ENCODE data around the gene GNL1.
"Not testable (repeated sequence)": the region's sequence is repeated elsewhere in the genome, so short reads cannot be mapped to it uniquely, and the experiment has no call there.

Gene GNL1

GRCh38 chr6:30556066-30556905 is at the start of gene GNL1:
Gene GNL1, minus strand, starts transcription at chr6:30556489. Its CDS starts 286 bp downstream, at chr6:30556203.
- Histone ChIP-seq H3K27me3 (ENCODE audit: control insufficient read depth in 2 of 2, insufficient read depth in 2 of 2, low read length in 2 of 2) (no peaks in the 10 kb centered on the region), H3K36me3 (ENCODE audit: control insufficient read depth in 2 of 2, insufficient read depth in 2 of 2, low read length in 2 of 2) (peaks cover 19 to 28% of the 10 kb centered on the region in 2 donors), H3K9me3 (ENCODE audit: control insufficient read depth in 2 of 2, low read length in 2 of 2) (no peaks in the 10 kb centered on the region), H3K27ac (ENCODE audit: low read depth in 2 of 2, low read length in 2 of 2) (peak within 1 kb of the TSS; percentile 97 to 98), H3K4me1 (ENCODE audit: control insufficient read depth in 2 of 2, insufficient read depth in 2 of 2, low read length in 2 of 2) (peaks cover 12 to 22% of the 10 kb centered on the region in 2 donors), H3K4me3 (ENCODE audit: low read length in 2 of 2) (peak within 1 kb of the TSS; percentile 98), H3K9ac (ENCODE audit: low read depth in 1 of 2, low read length in 2 of 2) (peak within 1 kb of the TSS; percentile 92 to 97)

GRCh38 chr6:30603961-30604360 is 47.7 kb upstream of the GNL1 start:
- Histone ChIP-seq H3K9me3 (ENCODE audit: control insufficient read depth in 2 of 2, low read length in 2 of 2) (no peaks in the 10 kb centered on the region), H3K4me3 (ENCODE audit: low read length in 2 of 2) (no peak overlapping the region), H3K27ac (ENCODE audit: low read depth in 2 of 2, low read length in 2 of 2) (no peak overlapping the region), H3K36me3 (ENCODE audit: control insufficient read depth in 2 of 2, insufficient read depth in 2 of 2, low read length in 2 of 2) (peaks cover 81 to 82% of the 10 kb centered on the region in 2 donors), H3K4me1 (ENCODE audit: control insufficient read depth in 2 of 2, insufficient read depth in 2 of 2, low read length in 2 of 2) (no peaks in the 10 kb centered on the region), H3K9ac (ENCODE audit: low read depth in 1 of 2, low read length in 2 of 2) (no peak overlapping the region), H3K27me3 (ENCODE audit: control insufficient read depth in 2 of 2, insufficient read depth in 2 of 2, low read length in 2 of 2) (no peaks in the 10 kb centered on the region)

- Histone ChIP-seq H3K9me3 (ENCODE audit: control insufficient read depth in 2 of 2, low read length in 2 of 2) (no peaks in the 10 kb centered on the region), H3K9ac (ENCODE audit: low read depth in 1 of 2, low read length in 2 of 2) (no peak overlapping the region), H3K27me3 (ENCODE audit: control insufficient read depth in 2 of 2, insufficient read depth in 2 of 2, low read length in 2 of 2) (no peaks in the 10 kb centered on the region), H3K27ac (ENCODE audit: low read depth in 2 of 2, low read length in 2 of 2) (no peak overlapping the region), H3K4me1 (ENCODE audit: control insufficient read depth in 2 of 2, insufficient read depth in 2 of 2, low read length in 2 of 2) (no peaks in the 10 kb centered on the region), H3K4me3 (ENCODE audit: low read length in 2 of 2) (no peak overlapping the region), H3K36me3 (ENCODE audit: control insufficient read depth in 2 of 2, insufficient read depth in 2 of 2, low read length in 2 of 2) (peaks cover 64 to 65% of the 10 kb centered on the region in 2 donors)
Observed at GRCh38 chr6:30601815-30602641, 45.7 kb upstream of the GNL1 start.

DNA sequence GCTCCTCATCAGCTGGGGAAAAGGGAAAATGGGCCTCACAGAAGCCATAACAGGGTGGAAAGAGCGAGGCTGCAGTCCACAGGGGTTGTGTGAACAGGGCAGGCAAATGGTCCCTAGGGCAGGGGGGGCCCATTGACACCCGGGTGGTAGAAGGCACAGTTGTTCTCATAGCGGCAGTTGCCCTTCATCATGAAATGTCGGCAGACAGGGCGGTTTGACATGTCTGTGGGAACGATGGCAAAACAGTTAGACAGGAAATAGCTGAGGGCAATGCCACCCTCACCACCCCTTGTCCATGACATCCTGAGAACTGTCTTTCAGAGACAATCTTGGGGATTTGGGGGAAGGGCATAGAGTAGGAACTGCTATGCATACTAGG is 45.1 kb upstream of the GNL1 start:
- Histone ChIP-seq H3K9ac (ENCODE audit: low read depth in 1 of 2, low read length in 2 of 2) (no peak overlapping the region), H3K4me1 (ENCODE audit: control insufficient read depth in 2 of 2, insufficient read depth in 2 of 2, low read length in 2 of 2) (no peaks in the 10 kb centered on the region), H3K27ac (ENCODE audit: low read depth in 2 of 2, low read length in 2 of 2) (no peak overlapping the region), H3K4me3 (ENCODE audit: low read length in 2 of 2) (no peak overlapping the region), H3K36me3 (ENCODE audit: control insufficient read depth in 2 of 2, insufficient read depth in 2 of 2, low read length in 2 of 2) (peaks cover 58 to 59% of the 10 kb centered on the region in 2 donors), H3K27me3 (ENCODE audit: control insufficient read depth in 2 of 2, insufficient read depth in 2 of 2, low read length in 2 of 2) (no peaks in the 10 kb centered on the region), H3K9me3 (ENCODE audit: control insufficient read depth in 2 of 2, low read length in 2 of 2) (no peaks in the 10 kb centered on the region)

DNA sequence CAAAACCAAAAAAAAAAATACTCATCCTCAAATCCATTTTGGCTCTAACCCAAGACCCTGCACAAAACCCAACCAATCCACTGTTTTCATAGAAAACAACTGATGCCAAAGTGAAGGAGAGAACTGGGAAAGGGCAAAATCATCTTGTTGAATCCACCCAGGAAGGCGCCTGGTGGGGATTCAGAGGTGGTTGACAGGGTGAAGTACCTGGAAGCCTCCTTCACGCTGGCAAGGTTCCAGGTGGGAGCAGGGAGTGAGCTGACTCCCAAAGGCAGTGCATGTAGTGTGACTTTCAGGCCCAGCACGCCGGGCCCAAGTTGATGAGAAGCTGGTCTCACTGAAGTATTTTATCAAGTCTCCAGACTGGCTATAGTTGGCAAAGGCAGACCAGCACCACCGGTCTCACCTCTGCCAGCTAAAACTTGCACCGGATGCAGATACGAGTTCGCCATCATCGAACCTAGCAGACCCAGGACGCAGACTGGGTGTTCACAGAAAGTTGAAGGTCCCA is 44.2 kb upstream of the GNL1 start:
- H3K27me3 ChIP-seq (ENCODE audit: control insufficient read depth in 2 of 2, insufficient read depth in 2 of 2, low read length in 2 of 2), result no peaks in the 10 kb centered on the region
- peaks cover 50 to 51% of the 10 kb centered on the region in 2 donors for H3K36me3 ChIP-seq (ENCODE audit: control insufficient read depth in 2 of 2, insufficient read depth in 2 of 2, low read length in 2 of 2)
- no peak overlapping the region for H3K9ac ChIP-seq (ENCODE audit: low read depth in 1 of 2, low read length in 2 of 2)
- no peaks in the 10 kb centered on the region for H3K9me3 ChIP-seq (ENCODE audit: control insufficient read depth in 2 of 2, low read length in 2 of 2)
- no peak overlapping the region for H3K27ac ChIP-seq (ENCODE audit: low read depth in 2 of 2, low read length in 2 of 2)
- H3K4me1 ChIP-seq (ENCODE audit: control insufficient read depth in 2 of 2, insufficient read depth in 2 of 2, low read length in 2 of 2), result no peaks in the 10 kb centered on the region
- no peak overlapping the region for H3K4me3 ChIP-seq (ENCODE audit: low read length in 2 of 2)

DNA sequence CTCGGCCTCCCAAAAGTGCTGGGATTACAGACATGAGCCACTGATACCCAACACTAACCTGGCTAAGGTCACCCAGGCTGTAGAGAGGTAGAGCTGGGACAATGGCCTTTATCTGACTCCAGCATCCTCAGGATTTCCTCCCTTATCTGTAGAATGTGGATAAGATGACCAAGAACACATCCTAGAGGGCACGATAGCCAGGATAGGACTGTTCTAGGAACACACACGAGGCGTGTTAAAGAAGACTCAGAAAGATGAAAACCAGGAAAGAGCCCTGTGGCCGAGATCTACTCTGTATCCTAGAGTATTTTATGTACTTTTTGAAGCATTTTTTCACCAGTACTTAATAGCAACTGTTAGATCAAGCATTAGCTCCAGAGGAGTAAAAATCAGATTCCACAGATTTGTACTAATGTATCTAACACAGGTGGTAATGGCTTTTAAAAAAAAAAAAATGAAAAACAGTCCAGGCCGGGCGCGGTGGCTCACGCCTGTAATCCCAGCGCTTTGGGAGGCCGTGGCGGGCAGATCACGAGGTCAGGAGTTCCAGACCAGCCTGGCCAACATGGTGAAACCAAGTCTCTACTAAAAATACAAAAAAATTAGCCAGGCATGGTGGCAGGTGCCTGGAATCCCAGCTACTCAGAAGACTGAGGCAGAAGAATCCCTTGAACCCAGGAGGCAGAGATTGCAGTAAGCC is 43.5 kb upstream of the GNL1 start:
- Histone ChIP-seq H3K27ac (ENCODE audit: low read depth in 2 of 2, low read length in 2 of 2) (no peak overlapping the region), H3K27me3 (ENCODE audit: control insufficient read depth in 2 of 2, insufficient read depth in 2 of 2, low read length in 2 of 2) (no peaks in the 10 kb centered on the region), H3K9ac (ENCODE audit: low read depth in 1 of 2, low read length in 2 of 2) (no peak overlapping the region), H3K4me1 (ENCODE audit: control insufficient read depth in 2 of 2, insufficient read depth in 2 of 2, low read length in 2 of 2) (no peaks in the 10 kb centered on the region), H3K36me3 (ENCODE audit: control insufficient read depth in 2 of 2, insufficient read depth in 2 of 2, low read length in 2 of 2) (peaks cover 43 to 45% of the 10 kb centered on the region in 2 donors), H3K9me3 (ENCODE audit: control insufficient read depth in 2 of 2, low read length in 2 of 2) (no peaks in the 10 kb centered on the region), H3K4me3 (ENCODE audit: low read length in 2 of 2) (no peak overlapping the region)

GRCh38 chr6:30598912-30599624 is 42.8 kb upstream of the GNL1 start:
- H3K9me3 ChIP-seq (ENCODE audit: control insufficient read depth in 2 of 2, low read length in 2 of 2), result no peaks in the 10 kb centered on the region
- no peaks in the 10 kb centered on the region for H3K4me1 ChIP-seq (ENCODE audit: control insufficient read depth in 2 of 2, insufficient read depth in 2 of 2, low read length in 2 of 2)
- no peaks in the 10 kb centered on the region for H3K27me3 ChIP-seq (ENCODE audit: control insufficient read depth in 2 of 2, insufficient read depth in 2 of 2, low read length in 2 of 2)
- H3K36me3 ChIP-seq (ENCODE audit: control insufficient read depth in 2 of 2, insufficient read depth in 2 of 2, low read length in 2 of 2), result peaks cover 37 to 39% of the 10 kb centered on the region in 2 donors
- no peak overlapping the region for H3K9ac ChIP-seq (ENCODE audit: low read depth in 1 of 2, low read length in 2 of 2)
- H3K4me3 ChIP-seq (ENCODE audit: low read length in 2 of 2), result no peak overlapping the region
- no peak overlapping the region for H3K27ac ChIP-seq (ENCODE audit: low read depth in 2 of 2, low read length in 2 of 2)

GRCh38 chr6:30597315-30598144 is 41.2 kb upstream of the GNL1 start:
- not testable (repeated sequence) for H3K27ac ChIP-seq (ENCODE audit: low read depth in 2 of 2, low read length in 2 of 2); H3K4me3 ChIP-seq (ENCODE audit: low read length in 2 of 2); H3K27me3 ChIP-seq (ENCODE audit: control insufficient read depth in 2 of 2, insufficient read depth in 2 of 2, low read length in 2 of 2); H3K9me3 ChIP-seq (ENCODE audit: control insufficient read depth in 2 of 2, low read length in 2 of 2); H3K4me1 ChIP-seq (ENCODE audit: control insufficient read depth in 2 of 2, insufficient read depth in 2 of 2, low read length in 2 of 2); H3K9ac ChIP-seq (ENCODE audit: low read depth in 1 of 2, low read length in 2 of 2)
- peaks cover 22 to 24% of the 10 kb centered on the region in 2 donors for H3K36me3 ChIP-seq (ENCODE audit: control insufficient read depth in 2 of 2, insufficient read depth in 2 of 2, low read length in 2 of 2)

- H3K4me3 ChIP-seq (ENCODE audit: low read length in 2 of 2), result no peak overlapping the region
- no peak overlapping the region for H3K9ac ChIP-seq (ENCODE audit: low read depth in 1 of 2, low read length in 2 of 2)
- H3K4me1 ChIP-seq (ENCODE audit: control insufficient read depth in 2 of 2, insufficient read depth in 2 of 2, low read length in 2 of 2), result no peaks in the 10 kb centered on the region
- H3K36me3 ChIP-seq (ENCODE audit: control insufficient read depth in 2 of 2, insufficient read depth in 2 of 2, low read length in 2 of 2), result peaks cover 28 to 36% of the 10 kb centered on the region in 2 donors
- no peaks in the 10 kb centered on the region for H3K9me3 ChIP-seq (ENCODE audit: control insufficient read depth in 2 of 2, low read length in 2 of 2)
- no peaks in the 10 kb centered on the region for H3K27me3 ChIP-seq (ENCODE audit: control insufficient read depth in 2 of 2, insufficient read depth in 2 of 2, low read length in 2 of 2)
- H3K27ac ChIP-seq (ENCODE audit: low read depth in 2 of 2, low read length in 2 of 2), result no peak overlapping the region
Observed at GRCh38 chr6:30592287-30592686, 36.0 kb upstream of the GNL1 start.
